ENCODE data around the gene LBH.

Gene LBH

GRCh38 chr2:30272761-30273573 is 41.6 kb downstream of the LBH start:
- DNase-seq (ENCODE audit: low spot score): no peak
- no peak for TF ChIP-seq CTCF (IDR thresholded peaks at IDR 0.05; ENCODE audit: extremely low read depth, missing control alignments)

DNA sequence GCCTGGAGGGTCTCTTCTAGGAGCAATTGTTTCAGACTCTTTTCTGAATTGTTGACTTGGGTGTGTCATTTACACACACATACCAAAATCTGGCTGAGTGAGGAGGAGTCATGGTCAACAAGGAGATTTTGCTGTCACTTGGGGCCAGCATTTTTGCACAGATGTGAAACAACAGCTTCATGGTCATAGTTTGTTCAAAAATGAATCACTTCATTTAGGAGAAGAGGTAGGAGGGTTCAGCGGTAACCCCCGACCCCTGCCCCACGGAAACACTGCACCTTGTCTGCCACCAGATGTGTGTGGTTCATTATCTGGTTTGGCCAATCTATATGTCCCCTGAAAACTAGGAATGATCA is 42.2 kb downstream of the LBH start:
- TF ChIP-seq CTCF (IDR thresholded peaks at IDR 0.05; ENCODE audit: extremely low read depth, missing control alignments): no peak
- no peak for DNase-seq (ENCODE audit: low spot score)

DNA sequence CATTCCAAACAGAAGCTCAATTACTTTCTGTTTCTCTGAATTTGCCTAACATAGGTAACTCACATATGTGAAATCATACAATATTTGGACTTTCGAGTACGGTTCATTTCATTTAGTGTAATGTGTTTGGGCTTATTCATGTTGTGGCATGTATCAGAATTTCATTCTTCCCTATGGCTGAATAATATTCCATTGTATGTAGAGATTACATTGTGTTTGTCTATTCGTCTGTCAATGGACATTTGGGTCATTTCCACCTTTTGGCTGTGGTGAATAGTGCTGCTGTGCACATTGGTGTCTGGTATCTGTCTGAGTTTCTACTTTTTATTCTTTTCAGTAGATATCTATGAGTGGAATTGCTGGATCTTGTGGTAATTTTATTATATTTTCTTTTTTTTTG is 43.9 kb downstream of the LBH start:
- DNase-seq (ENCODE audit: low spot score): no peak
- TF ChIP-seq CTCF (IDR thresholded peaks at IDR 0.05; ENCODE audit: extremely low read depth, missing control alignments): no peak

DNA sequence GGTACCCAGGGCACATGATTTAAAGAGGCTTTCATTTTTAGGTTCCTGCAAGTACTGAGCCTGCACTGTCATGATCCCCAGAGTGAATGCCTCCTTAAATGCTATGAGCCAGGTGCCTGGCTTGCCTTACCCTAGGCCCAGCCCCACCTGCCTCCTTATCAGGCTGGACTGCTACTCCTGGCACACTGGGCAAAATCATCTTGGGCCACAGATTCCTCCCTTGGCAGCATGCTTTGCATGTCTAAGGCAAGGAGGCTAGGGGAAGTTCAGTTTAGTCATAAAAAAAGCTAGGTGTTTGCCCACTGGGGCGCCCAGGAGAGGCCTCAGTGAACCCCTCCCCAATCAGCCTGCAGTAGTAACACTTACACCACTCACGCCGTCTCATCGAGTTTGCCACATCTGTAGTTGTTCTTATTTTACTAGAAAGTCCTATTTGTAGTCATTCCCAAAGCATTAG is 45.1 kb downstream of the LBH start:
- no peak for TF ChIP-seq CTCF (IDR thresholded peaks at IDR 0.05; ENCODE audit: extremely low read depth, missing control alignments)
- DNase-seq (ENCODE audit: low spot score): no peak

GRCh38 chr2:30277582-30277981 is 46.2 kb downstream of the LBH start:
- no peak for DNase-seq (ENCODE audit: low spot score)

DNA sequence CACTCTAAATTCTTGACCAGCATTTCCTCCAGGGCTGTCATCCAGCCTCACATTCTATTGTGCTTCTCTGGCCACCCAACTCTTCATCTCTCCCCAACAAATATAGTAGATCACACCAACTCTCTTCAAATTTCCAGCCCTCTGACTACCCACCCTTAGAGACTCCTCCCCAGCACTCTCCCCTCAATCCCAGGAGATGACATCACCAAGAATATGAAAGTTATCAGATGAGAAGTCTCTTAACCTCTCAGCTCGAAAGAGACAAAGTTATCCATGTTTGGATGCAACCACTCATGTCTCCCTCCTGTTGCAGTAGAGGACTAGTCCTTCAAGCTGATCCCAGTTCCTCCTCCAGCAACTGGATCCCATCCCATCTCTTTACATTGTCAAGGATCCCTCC is 47.1 kb downstream of the LBH start:
- TF ChIP-seq CTCF (IDR thresholded peaks at IDR 0.05; ENCODE audit: extremely low read depth, missing control alignments): no peak
- no peak for DNase-seq (ENCODE audit: low spot score)

More at GRCh38 chr2:30277582-30277981, 46.2 kb downstream of the LBH start:
- no peak for TF ChIP-seq CTCF (IDR thresholded peaks at IDR 0.05; ENCODE audit: extremely low read depth, missing control alignments)

DNA sequence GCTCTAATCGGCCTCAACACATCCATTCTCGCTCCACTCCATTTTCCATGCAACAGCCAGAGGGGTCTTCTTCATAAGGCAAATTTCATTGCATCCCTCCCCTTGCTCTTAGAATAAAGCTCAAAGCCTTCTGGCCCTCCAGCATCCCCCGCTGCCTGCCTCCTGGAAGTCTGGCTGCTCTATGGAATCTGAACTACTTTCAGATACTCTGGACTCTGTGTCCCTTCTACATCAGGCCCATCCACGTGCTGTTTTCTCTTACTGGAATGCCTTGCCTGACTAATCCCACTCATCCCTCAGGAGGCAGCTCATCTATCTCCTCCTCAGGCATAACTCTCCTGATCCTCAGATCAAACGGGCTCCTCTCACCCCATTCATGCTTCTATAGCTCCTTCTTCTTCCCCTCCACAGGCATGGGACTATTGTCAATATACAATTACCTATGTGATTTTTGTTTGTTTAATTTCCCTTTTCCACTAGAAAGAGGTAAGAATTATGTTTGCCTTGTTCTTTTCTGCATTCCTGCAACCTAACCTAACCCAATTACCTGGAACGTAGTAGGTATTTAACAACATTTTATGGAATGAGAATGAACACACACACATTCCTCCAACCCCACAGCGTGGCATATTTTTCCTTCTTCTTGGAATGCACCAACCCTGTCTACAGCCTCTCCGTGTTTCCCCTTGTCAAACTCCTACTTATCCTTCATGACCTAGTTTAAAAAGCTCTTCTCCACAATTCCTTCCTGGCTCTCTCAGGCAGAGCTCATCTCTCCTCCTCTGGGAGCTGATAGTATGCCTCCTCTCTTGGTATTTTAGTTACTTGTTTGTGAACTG is 49.5 kb downstream of the LBH start:
- no peak for DNase-seq (ENCODE audit: low spot score)
- TF ChIP-seq CTCF (IDR thresholded peaks at IDR 0.05; ENCODE audit: extremely low read depth, missing control alignments): no peak

Measured in GM20000 (cell line).